Measurements from ENCODE around the gene ZNF185. TPM values are rescaled to one million over a fixed set of nuclear protein-coding genes. Genes with fewer than 3 reads are reported as not detected.
A peak's percentile ranks its signal among the peaks of the same experiment; 100 is the strongest.
"Not testable (repeated sequence)": the region's sequence is repeated elsewhere in the genome, so short reads cannot be mapped to it uniquely, and the experiment has no call there.

The ZNF185 gene
- total RNA-seq, 1 donor from 2014 or later = 4.0 TPM

DNA sequence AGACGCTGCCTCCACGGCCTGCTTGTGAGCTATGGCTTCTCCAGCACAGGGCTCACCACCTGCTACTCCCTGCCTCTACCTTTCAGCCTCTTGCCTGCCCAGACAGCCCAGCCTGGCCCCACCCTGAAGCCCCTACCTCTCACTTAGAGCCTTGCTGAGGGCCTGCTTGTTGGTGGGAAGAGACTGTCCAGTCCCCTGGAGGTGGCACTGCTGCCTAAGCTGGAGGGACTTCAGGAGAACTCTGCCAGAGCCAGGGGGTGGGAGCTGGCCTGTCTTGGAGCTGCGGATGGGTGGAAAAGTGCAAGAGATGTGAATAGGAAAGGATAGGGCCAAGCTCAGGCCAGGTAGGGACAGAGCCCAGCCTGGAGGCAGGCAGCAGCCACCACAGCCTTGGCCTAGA is 2.7 kb upstream of the ZNF185 start:
- no peak for DNase-seq (ENCODE audit: low read depth in 2 of 2)

DNA sequence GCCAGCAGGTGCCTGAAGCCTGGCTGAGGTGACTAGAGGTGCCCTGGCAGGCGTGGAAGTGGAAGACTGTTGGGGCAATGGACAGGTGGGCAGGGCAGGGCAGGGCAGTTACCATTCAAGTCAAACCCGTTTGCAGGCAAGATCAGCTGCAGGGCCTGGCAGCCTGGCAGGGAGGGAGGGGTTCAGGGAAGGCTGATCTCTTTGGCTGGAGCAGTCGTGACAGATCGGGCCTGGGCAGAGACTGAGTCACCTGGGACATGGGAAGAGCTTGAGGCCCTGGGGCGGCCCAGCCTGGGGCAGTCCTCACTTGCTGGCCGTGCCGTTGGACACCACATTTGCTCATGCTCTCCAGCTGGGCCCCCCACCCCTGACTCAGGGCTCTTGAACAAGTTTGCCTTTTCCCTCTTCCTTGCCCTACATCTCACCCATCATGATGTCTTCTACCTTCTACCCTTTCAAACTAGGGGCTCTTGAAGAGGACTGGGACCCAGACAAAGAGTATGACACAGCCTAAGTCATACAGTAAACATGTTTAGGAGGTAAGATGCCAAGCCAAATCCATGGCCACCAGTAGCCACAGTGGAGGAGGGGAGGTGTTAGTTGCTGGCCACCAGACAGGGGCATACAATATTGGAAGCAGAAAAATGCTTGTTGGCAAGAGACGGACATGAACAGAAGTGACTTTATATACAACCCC is 2.0 kb upstream of the ZNF185 start:
- DNase-seq (ENCODE audit: low read depth in 2 of 2) = peak in 1 of 2 donors; percentile 25

DNA sequence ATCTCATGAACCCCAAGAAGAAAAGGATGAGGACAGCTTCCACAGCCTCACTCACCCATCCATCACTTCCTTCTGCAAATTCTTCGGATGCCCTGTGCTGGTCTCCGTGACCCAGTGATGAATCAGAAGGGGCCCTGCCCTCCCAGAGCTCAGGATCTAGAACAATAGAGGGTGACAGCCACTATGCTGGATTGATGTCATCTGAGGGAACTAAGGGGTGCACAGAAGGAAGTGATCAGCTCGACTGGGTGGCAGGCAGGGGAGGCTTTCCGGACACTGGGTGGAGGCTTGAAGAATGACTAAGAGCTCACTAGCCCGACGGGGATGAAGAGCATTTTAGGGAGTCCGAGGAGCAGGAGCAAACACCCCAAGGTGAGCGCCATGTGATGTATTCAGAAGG is 1.4 kb upstream of the ZNF185 start:
- DNase-seq (ENCODE audit: low read depth in 2 of 2) = peak in 1 of 2 donors; percentile 74

DNA sequence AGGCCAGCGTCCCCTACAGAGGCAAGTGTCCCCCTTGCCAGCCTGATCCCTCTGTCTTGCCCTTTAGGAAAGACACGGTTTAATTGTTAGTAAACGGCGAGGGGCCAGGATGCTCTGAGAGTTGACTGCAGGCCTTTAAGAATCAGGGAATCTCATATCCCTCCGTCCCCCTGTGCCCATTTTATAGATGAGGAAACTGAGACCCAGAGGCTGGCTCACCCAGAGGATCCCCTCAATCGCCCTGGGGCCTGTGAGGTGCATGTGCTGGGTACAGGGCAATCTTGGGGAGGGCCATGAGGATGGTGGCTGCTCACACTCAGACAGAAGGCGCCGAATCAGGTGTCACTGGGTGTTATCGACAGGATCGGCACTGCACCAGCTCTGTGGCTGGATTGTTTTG is 575 bp downstream of the ZNF185 start:
- no peak for DNase-seq (ENCODE audit: low read depth in 2 of 2)

DNA sequence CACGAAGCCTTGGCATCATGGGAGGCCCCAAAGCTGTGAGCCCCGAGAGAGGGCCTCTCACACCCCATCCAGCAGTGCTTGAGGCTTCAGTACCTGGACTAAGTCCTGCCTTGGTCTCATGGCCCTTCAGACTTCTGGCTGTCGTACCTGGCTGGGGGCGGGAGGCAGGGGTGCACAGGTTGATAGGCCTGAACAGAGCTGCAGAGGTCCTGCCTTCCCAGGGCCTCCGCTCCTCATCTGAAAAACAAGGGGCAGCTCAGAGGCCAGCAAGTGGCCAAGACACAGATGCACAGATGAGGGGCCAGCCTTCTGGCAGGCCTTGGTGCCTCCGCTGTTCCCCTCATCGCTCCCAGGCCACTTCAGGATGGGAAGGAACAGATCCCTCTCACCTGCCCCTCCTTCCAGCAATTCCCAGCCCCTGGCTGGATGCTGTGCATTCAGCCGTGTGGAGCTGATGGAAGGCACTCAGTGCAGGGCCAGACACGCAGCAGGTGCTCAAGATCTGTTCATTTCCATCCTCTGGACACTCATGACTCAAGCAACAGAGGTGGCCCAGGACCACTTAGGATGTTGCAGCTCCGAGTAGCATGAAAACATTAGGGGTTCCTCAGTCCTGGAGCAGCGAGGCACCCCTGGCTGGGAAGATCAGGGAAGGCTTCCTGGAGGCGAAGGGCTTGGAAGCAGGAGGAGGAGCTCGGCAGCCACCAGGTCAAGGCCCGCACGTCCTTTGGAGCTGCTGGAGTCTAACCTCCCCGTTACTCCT is 1.4 kb downstream of the ZNF185 start:
- DNase-seq (ENCODE audit: low read depth in 2 of 2) = no peak

DNA sequence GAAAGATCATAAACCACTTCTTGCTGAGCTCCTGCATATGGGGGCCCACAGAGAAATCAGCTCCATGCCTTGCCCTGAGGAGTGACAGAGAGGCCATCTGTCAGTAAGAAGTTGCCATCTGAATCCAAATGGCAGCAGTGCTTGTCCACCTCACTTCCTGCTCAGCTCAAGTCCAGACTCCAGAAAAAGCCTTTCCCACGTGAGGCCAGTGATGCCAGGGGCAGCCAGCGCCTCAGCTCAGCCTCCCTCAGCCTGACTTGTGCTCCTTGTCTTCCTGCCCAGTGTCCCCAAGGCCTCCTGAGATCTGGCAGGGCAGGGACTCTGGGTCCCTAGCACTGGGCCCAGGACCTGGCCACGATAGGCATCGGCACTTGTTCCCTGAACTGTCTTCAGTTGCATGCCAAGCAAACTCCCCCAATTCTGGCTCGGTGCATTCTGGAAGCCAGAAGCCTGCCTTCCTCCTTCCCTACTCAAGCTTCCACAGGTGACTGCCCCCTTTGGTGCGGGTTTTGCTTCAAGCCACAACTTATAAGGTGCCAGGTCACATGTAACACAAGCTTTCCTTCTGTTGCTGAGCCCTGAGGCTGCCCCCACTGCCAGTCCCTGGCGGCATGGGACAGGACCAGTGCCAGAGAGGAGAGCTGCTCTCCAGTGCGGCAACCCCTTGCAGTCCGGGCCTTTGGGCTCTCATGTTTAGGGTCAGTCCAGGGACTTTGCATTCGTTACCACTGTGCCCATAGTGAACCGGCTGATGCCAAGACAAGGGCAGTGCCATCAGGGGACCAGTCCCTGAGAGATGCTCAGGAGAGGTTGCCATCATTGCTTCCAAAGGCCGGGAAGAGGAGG is 2.2 kb downstream of the ZNF185 start:
- DNase-seq (ENCODE audit: low read depth in 2 of 2) = no peak

DNA sequence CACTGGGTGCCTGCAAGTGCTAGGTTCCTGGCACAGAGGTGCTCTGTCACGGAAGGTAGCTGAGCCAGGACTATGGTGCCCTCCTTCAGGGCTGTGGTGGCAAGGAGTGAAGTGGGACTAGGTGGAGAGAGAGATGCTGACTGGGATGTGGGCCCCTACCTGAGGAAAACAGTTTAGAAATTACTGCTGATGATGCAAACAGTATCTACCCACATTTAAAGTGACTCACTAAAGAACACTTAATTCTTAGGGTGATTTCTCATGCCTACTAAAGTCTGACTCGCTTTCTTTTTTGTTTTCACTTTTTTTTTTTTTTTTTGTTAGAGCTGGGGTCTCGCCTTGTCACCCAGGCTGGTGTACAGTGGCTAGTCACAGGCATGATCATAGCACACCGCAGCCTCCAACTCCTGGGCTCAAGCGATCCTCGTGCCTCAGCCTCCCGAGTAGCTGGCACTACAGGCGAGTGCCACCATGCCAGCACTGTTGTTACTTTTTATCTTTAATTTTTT is 3.1 kb downstream of the ZNF185 start:
- no peak for DNase-seq (ENCODE audit: low read depth in 2 of 2)

DNA sequence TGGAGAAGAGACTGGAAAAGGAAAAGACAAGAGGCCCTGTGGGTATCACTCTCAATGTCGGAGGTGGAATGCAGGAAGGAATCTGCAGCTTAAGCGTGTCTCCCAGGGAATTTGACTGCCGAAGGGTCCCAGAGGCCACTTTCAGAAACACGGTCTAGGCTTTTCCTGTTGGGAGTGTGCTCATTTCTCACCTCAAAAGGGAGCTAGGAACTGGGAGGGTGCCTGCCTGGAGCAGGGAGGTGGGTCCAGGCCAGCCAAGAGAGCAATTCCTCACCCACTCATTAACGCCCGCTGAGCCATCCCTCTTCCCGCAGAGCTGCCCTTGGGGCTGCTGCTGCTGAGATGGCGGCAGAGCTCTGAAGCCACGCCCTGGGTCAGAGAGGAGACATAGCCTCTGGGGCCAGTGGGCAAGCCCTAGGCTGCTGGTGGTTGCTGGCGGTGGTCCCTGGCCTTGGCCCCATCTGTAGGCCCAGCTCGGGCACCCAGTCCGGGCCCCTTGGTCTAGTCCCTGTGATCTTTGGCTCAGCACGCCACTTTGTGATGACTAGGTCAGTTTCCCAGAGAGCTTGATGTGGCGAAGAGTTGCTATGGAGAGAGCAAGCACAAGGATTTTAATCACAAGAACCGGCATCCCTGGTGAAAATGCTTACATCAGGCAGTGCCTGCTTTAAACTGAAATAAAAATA is 4.1 kb downstream of the ZNF185 start:
- no peak for DNase-seq (ENCODE audit: low read depth in 2 of 2)

DNA sequence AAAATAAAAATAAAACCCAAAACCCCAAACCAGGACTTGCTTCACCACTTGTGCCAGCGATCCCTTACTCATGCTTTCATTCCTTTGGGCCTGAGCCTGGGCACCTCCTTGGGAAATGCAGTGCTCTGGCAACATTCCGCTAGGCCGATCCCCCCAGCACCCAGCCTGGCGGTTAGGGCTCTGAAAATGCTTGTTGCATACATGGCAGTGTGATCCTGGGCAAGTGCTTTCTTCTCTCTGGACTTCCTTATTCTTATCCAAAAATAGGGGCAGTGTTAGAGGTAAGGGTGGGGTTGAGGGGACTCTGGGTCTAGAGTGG is 4.6 kb downstream of the ZNF185 start:
- no peak for DNase-seq (ENCODE audit: low read depth in 2 of 2)

DNA sequence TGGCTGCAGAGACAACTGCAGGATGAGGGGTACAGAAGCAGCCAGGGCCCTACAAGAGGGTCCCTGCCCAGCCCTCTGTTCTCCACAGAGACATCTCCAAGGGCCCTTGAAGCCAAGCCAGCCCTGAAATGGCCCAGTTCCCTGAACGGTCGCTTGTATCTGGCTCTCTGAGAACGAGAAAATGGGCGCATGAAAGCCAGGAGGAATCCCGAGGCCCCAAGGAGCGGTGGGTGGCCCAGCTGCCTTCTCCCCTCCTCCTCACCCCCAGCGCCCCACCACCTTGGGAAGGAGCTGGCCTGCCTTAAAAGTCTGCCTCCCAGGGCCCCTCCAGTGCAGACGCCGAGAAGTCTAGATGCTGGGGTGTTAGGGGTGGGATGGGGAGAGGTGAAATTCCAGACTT is 5.7 kb downstream of the ZNF185 start:
- DNase-seq (ENCODE audit: low read depth in 2 of 2) = no peak

DNA sequence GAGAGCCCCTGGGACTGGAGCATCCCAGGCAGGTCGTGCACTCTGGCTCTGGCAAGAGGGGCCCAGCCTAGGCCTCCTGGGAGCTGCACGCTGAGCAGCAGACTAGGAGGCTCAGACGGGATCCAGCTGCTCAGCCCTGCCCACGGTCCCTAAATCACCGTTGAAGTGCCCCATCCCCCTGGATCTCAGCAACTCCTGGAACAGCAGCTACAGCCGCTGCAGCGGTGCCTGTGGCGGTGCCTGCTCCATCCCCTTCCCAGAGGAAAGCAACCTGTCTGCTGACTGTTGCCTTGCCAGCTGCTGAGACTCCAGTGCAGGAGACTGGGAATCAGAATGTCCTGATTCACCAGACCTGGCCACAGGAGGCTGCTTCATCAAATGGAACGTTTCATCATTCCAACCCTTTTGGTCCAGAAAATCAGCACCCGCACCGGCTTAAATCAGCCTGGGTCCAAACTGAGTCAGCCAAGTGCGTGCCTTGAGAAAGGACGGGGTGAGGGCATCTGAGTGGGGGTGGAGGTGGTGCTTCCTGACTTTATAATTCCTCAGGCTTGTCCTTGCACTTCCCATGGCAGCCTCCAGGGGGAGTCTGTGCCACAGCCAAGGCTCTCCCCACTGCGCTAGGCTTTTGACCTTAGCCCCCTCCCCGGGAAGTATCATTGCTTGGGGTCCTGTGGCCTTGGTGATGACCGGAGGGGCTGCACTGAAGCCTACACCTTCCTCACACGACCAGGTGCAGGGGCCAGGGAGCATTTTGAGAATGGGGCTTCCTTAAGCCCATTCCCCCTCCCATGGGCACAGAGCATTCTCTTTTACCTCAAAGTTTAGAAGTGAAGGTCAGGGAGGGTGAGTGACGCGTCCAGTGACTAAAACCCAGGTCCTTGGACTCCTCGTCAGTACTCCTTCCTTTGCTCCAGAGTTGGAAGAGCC is 6.5 kb downstream of the ZNF185 start:
- DNase-seq (ENCODE audit: low read depth in 2 of 2) = peak; percentile 45 to 58

DNA sequence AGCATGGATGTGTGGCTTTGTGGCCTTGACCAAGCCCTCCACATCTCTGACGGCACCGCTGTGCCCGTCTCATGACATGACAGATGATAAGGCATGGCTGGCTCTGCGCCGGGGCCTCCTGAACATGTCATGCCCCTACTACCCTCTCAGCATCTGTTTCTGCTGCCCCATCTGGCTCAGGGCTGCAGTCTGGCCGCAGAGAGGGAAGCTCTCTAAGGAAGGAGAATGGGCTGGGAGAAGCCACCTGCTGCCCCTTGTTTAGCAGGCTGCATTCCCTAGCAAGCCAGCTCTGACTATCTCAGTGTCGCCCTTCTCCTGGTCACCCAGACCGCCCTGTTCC is 7.2 kb downstream of the ZNF185 start:
- DNase-seq (ENCODE audit: low read depth in 2 of 2) = no peak

DNA sequence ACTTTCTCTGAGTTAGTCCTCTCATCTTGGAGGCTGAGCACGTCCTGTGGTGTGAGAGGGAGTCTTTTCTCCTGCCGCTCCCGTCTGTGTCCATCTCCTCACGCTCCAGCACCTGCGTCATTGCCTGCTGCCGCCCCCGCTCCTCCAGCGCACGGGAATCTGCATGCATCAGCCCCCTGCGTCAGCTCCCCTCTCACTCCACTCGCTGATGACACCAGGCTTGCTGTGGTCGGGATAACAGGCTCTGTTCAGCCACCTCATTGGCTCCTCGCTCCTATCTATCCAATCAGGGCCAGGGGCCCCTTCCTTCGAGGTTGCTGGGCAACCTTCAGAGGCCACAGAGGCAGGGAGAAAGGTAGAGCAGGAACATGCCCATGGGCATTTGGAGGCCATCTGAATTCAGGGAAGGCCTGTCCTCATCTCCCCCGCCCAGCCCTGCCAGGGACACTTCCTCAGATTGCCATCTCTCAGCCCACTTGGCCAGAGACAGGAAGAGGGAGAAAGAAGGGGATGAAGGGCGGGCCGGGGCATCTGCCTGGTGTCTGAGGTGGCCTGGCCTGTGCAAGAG is 9.3 kb downstream of the ZNF185 start:
- DNase-seq (ENCODE audit: low read depth in 2 of 2) = no peak

DNA sequence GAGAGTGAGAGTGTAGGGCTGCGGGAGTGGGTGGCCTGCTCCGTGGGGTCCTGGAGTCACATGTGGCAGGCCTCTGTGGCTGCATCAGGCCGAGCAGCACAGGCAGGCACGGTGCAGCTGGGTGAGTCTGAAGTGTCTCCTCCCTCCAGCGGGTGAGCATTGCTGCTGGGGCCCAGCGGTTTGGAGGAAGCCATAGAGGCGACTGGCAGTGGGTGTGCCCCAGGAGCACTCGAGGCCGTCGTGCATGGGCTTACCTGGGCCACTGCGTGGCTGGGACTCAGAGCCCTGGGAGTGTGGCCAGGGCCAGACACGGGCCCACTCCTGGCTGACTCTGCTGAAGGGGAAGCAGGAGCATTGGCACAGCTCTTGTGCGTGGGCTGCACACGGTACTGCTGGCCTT is 10.6 kb downstream of the ZNF185 start:
- no peak for DNase-seq (ENCODE audit: low read depth in 2 of 2)

DNA sequence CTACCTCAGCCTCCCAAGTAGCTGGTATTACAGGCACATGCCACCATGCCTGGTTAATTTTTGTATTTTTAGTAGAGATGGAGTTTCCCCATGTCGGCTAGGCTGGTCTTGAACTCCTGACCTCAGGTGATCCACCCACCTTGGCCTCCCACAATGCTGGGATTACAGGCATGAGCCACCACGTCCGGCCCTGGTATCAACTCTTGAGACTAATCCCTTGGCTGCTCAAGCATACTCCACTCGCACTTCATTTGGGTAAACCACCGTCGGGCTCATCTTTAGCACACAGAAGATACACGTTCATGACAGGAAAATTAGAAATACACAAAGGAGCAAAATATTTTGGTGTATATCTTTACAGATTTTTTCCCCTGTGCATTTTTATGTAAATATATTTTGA is 12.2 kb downstream of the ZNF185 start:
- DNase-seq (ENCODE audit: low read depth in 2 of 2) = not testable (repeated sequence)

DNA sequence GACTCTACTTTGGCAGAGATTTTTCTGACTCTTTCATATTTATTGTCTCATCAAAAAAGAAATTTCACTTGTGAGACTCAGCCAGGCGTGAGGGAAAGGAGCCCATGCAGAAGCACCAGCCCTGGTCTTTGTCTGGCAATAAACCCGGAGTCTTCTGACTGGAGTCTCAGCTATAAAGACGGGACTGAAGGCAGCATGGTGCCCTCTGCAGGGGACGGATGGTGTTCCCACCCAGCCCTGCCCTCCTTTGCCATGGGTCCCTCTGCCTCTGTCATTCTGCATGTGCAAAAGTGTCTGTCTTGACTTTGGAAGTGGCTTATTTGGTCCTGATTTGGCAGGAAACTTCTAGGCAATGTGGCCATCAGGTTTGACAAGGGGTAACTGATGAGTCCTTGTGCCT is 14.2 kb downstream of the ZNF185 start:
- DNase-seq (ENCODE audit: low read depth in 2 of 2) = no peak

DNA sequence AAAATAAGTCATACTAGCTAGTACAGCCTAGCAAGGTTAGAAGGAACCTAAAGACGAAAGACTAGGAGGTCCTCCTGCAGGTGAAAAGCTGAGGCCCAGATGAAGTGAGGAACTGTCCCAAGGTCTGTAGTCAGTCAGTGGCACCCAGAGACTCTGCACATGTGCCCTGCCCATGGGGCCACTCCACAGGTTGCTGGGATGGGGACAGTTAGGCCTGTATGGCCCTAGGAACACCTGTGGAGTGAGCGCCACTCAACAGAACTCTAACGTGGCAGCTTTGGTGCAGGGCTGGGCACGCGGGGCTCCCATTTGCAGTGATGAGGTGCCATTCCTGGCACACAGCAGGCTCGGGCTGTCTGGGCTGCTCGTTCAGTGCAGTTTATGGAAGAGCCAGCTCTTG is 14.8 kb downstream of the ZNF185 start:
- DNase-seq (ENCODE audit: low read depth in 2 of 2) = no peak

DNA sequence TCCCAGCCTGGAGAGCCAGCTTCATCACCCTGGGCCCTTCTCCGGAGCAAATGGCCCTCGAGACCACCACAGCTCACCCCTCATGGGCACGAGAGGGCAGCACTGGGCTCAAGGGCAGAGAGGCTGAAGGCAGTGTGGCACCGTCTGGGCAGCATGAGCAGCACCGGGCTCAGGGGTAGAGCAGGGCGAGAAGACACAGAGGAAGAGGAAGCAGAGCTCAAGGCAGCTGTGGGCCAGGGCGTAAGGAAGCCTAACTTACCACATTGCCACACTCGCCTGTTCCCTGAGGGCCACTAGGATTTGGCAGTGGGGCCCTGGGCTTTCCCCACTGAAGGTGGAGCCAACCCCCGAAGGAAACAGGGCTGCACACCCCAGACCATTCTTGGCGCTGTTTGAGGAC is 15.5 kb downstream of the ZNF185 start:
- DNase-seq (ENCODE audit: low read depth in 2 of 2) = no peak

DNA sequence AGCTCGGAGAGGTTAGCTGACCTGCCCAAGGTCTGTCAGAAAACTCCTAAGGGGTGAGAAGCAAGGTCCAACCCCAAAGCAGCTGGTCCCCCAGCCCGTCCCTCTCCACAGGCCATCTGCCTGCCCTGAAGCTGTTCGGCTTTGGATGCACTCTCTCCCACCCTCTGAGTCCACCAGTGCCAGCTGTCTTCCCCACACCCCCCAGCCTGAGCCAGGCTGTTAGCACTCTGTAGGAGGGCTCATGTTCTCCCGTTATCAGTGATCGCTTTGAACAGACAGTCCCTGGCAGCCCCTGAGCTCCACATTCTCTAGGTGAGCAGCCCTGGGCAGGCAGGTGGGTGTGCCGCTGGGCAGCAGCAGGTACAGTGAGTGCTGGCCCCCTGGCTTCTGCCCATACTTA is 16.0 kb downstream of the ZNF185 start:
- DNase-seq (ENCODE audit: low read depth in 2 of 2) = no peak

DNA sequence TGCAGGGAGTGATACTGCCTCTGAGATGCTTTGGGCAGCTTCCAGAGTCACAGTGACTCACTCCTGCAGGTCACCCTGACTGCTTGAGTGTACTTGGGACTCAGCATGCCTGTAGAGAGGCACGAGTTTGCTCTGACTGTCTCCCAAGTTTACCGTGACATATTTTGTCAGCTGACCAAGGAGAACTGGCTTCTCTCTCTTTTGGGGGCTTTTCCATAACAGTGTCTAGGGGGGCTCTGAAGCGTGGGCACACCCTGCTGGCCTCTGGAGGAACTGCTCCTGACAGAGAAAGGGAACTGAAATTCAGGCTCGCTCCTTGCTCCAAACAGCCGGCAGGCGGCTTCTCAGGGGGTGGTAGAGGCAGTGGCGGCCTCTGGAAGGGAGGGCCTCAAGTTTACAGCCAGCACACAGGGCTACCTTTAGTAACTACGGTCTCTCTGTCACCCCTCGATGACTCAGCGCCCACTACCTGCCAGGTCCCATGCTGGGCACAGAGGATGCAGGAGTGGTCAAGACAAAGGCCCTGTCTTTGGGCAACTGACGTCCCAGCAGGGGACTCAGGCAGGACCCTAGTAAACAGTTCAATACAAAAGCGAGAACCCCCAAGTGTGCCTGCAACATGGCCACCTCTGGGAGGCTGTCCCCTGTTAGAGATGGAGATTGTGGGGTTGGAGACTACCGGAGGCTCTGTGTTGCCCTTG is 17.8 kb downstream of the ZNF185 start:
- DNase-seq (ENCODE audit: low read depth in 2 of 2) = peak; percentile 36 to 44

Measured in lung microvascular endothelial cell (primary cell).